Panc1 (cell line): ENCODE measurements around the gene HLA-DQB1. TPM values are rescaled to one million over a fixed set of nuclear protein-coding genes. Genes with fewer than 3 reads are reported as not detected.
"Not testable (repeated sequence)": the region's sequence is repeated elsewhere in the genome, so short reads cannot be mapped to it uniquely, and the experiment has no call there.

Experiments
- ATAC-seq: fragments of 200-7000 bp; cut with Tn5 transposase; 2 replicates; pipeline ENCODE4 v1.9.1; 2020; ENCODE audit warnings: mild to moderate bottlenecking, moderate library complexity
- BruUV-seq: library from RNA; stranded (reverse); fragments of 400-500 nt; replicated peaks from 2 replicates; lab custom pipeline; 2021; lab: Mats Ljungman, UMichigan
- CTCF ChIA-PET: fragments of 300-600 bp; sonication (Branson Sonifier 250); formaldehyde crosslinking; loops from one replicate; lab custom pipeline; 2022; ENCODE audit warnings: antibody characterized with exemption; lab: Charles Lee
- POLR2A ChIA-PET: fragments of 300-600 bp; sonication (Branson Sonifier 250); formaldehyde crosslinking; loops from one replicate; lab custom pipeline; 2022; ENCODE audit warnings: antibody characterized with exemption; lab: Charles Lee
- DNase-seq: peaks from one replicate; pipeline ENCODE4 v3.0.0-alpha.2; 2010; ENCODE audit warnings: low read depth, low spot score
- H3K27ac ChIP-seq: 2 replicates; pipeline ENCODE4 v1.5.1; 2011; ENCODE audit warnings: mild to moderate bottlenecking, low read length, inconsistent platforms
- H3K27me3 ChIP-seq: fragments of 200-500 bp; sonication (Bioruptor generic); 2 replicates; pipeline ENCODE4 v1.6.0; 2014; ENCODE audit warnings: low read length, inconsistent platforms; ENCODE audit not compliant: control insufficient read depth, insufficient read depth
- H3K36me3 ChIP-seq: fragments of 200-500 bp; sonication (Bioruptor generic); 2 replicates; pipeline ENCODE4 v1.5.1; 2014; ENCODE audit warnings: inconsistent platforms, mild to moderate bottlenecking, low read length, moderate library complexity; ENCODE audit not compliant: control insufficient read depth, insufficient read depth
- H3K4me1 ChIP-seq: 2 replicates; pipeline ENCODE4 v1.5.1; 2011; ENCODE audit warnings: inconsistent platforms, mild to moderate bottlenecking, low read length, moderate library complexity; ENCODE audit not compliant: control insufficient read depth, insufficient read depth
- H3K4me3 ChIP-seq, 2 experiments: 2 replicates each; pipeline ENCODE4 v1.5.1; 2011 to 2012; ENCODE audit warnings: low read depth in 2 of 2, low read length in 2 of 2, mild to moderate bottlenecking in 2 of 2, inconsistent platforms in 1 of 2, moderate library complexity in 1 of 2
- H3K9me3 ChIP-seq: fragments of 200-500 bp; sonication (Bioruptor generic); 2 replicates; pipeline ENCODE4 v1.5.1; 2014; ENCODE audit warnings: low read depth, mild to moderate bottlenecking, inconsistent platforms, low read length, moderate library complexity; ENCODE audit not compliant: control insufficient read depth, insufficient read depth
- POLR2AphosphoS5 ChIP-seq: IDR thresholded peaks from 2 replicates; pipeline ENCODE4 v1.6.1; 2012; ENCODE audit warnings: mild to moderate bottlenecking, low read depth, low read length, moderate library complexity
- SIN3A ChIP-seq: IDR thresholded peaks from 2 replicates; pipeline ENCODE4 v1.6.1; 2012; ENCODE audit warnings: low read depth, mild to moderate bottlenecking, low read length, moderate library complexity, borderline replicate concordance; ENCODE audit not compliant: insufficient read depth
- TCF7L2 ChIP-seq: IDR thresholded peaks from 2 replicates; pipeline ENCODE4 v1.6.1; 2011; ENCODE audit warnings: mild to moderate bottlenecking, low read depth, low read length, inconsistent platforms
- in situ Hi-C: cut with HindIII; loops from 2 replicates; pipeline ENCODE4 v1.10.0; 2016; ENCODE audit warnings: low sequenced_read_pairs, low pct_unique_long_range_greater_than_20kb
- intact Hi-C: fragments of 100-400 bp; cut with micrococcal nuclease; formaldehyde crosslinking; loops from one replicate; pipeline ENCODE4 v1.10.0; 2022; ENCODE audit not compliant: unreplicated experiment
- total RNA-seq: library from RNA; stranded (reverse); gene quantifications from one replicate; pipeline ENCODE4 v1.2.1, GENCODE V29; 2021; ENCODE audit not compliant: unreplicated experiment
- TF ChIP-seq, protein P1 (sequence below): fragments of 450-650 bp; IDR thresholded peaks from 2 replicates; pipeline ENCODE4 v1.5.1; 2017; ENCODE audit warnings: mild to moderate bottlenecking
- TF ChIP-seq, protein P2 (sequence below), 2 experiments: IDR thresholded peaks; 2 replicates each; pipeline ENCODE4 v1.6.1; 2011 to 2012; ENCODE audit warnings: low read depth in 2 of 2, control low read depth in 1 of 2, low read length in 1 of 2, mild to moderate bottlenecking in 1 of 2, moderate library complexity in 1 of 2; ENCODE audit not compliant: insufficient read depth in 1 of 2

HLA-DQB1 gene
- total RNA-seq, 1 experiment from 2014 or later: 0.51 TPM

DNA sequence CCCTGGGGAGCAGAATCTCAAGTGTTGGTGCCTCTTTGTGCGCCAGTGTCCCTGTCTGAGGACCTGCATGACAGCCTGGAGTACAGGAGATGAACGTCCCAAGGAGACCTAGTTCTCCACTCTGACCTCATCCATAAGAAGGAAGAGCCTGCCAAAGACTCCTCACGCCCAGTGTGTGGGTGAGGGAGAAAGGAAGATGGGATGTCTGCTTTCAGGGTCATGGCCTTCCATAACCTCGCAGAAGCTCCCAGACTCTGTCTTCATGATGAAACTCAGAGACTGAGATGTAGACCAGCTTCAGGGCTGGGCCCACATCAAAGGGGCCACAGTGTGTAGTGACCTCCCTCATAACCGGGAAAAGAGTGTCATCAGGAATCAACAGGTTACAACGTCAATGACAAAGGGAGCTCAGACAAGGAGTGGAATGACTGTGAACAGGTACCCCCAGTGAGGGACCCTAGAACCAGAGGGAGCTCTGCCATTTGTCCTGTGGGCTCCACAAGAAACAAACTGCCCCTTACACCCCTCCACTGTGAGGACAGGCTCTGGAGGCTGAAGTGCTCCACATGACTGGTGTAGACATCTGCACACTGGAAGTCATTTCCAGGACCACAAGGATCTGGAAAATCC lies 8.1 kb downstream of the HLA-DQB1 start:
- Histone ChIP-seq H3K36me3 (no peaks in the 10 kb centered on the region), H3K4me1 (no peaks in the 10 kb centered on the region), H3K4me3 (no peak overlapping the region), H3K27me3 (peaks cover 12% of the 10 kb centered on the region), H3K27ac (no peak overlapping the region), H3K9me3 (no peaks in the 10 kb centered on the region)
- in situ Hi-C loops (no loop called here), intact Hi-C loops (no loop called here)
- TF ChIP-seq, protein P1, sequence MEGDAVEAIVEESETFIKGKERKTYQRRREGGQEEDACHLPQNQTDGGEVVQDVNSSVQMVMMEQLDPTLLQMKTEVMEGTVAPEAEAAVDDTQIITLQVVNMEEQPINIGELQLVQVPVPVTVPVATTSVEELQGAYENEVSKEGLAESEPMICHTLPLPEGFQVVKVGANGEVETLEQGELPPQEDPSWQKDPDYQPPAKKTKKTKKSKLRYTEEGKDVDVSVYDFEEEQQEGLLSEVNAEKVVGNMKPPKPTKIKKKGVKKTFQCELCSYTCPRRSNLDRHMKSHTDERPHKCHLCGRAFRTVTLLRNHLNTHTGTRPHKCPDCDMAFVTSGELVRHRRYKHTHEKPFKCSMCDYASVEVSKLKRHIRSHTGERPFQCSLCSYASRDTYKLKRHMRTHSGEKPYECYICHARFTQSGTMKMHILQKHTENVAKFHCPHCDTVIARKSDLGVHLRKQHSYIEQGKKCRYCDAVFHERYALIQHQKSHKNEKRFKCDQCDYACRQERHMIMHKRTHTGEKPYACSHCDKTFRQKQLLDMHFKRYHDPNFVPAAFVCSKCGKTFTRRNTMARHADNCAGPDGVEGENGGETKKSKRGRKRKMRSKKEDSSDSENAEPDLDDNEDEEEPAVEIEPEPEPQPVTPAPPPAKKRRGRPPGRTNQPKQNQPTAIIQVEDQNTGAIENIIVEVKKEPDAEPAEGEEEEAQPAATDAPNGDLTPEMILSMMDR: no peak
- TF ChIP-seq SIN3A (no peak), TCF7L2 (no peak), POLR2AphosphoS5 (no peak)
- TF ChIP-seq, protein P2, sequence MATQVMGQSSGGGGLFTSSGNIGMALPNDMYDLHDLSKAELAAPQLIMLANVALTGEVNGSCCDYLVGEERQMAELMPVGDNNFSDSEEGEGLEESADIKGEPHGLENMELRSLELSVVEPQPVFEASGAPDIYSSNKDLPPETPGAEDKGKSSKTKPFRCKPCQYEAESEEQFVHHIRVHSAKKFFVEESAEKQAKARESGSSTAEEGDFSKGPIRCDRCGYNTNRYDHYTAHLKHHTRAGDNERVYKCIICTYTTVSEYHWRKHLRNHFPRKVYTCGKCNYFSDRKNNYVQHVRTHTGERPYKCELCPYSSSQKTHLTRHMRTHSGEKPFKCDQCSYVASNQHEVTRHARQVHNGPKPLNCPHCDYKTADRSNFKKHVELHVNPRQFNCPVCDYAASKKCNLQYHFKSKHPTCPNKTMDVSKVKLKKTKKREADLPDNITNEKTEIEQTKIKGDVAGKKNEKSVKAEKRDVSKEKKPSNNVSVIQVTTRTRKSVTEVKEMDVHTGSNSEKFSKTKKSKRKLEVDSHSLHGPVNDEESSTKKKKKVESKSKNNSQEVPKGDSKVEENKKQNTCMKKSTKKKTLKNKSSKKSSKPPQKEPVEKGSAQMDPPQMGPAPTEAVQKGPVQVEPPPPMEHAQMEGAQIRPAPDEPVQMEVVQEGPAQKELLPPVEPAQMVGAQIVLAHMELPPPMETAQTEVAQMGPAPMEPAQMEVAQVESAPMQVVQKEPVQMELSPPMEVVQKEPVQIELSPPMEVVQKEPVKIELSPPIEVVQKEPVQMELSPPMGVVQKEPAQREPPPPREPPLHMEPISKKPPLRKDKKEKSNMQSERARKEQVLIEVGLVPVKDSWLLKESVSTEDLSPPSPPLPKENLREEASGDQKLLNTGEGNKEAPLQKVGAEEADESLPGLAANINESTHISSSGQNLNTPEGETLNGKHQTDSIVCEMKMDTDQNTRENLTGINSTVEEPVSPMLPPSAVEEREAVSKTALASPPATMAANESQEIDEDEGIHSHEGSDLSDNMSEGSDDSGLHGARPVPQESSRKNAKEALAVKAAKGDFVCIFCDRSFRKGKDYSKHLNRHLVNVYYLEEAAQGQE (IDR thresholded peaks at IDR 0.05; ENCODE audit: insufficient read depth in 1 of 2, low read depth in 2 of 2, low read length in 1 of 2): no peak
- no peak for DNase-seq
- BruUV-seq: no TSS peak
- ChIA-PET POLR2A (no interaction called here), CTCF (no interaction called here)
- ATAC-seq: no peak

DNA sequence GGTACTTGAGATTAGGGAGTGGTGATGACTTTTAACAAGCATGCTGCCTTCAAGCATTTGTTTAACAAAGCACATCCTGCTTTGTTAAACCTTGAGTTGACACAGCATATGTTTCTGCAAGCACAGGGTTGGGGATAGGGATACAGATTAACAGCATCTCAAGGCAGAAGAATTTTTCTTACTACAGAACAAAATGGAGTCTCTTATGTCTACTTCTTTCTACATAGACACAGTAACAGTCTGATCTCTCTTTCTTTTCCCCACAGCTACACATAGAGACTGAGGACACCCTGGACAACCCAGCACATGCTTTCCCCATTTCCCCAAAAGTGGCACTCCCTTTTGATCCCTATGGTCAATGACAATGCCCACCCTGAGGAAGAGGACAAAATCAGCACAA lies 8.6 kb downstream of the HLA-DQB1 start:
- H3K9me3 ChIP-seq: not testable (repeated sequence)

DNA sequence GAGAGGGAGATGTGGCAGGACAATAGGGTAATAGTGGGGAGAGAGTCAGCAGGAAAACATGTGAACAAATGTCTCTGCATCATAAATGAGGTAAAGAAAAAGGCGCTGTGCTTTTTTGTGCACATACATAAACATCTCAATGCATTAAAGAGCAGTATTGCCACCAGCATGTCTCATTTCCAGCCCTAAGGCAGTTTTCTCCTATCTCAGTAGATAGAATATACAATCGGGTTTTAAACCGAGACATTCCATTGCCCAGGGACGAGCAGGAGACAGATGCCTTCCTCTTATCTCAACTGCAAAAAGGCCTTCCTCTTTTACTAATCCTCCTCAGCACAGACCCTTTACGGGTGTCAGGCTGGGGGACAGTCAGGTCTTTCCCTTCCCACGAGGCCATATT lies 9.1 kb downstream of the HLA-DQB1 start:
- H3K27ac ChIP-seq, POLR2A ChIA-PET, H3K4me1 ChIP-seq, ATAC-seq, H3K36me3 ChIP-seq, DNase-seq, intact Hi-C loops, H3K27me3 ChIP-seq, CTCF ChIA-PET, in situ Hi-C loops, BruUV-seq, H3K9me3 ChIP-seq, H3K4me3 ChIP-seq: not testable (repeated sequence)

More for the DNA sequence above, 8.6 kb downstream of the HLA-DQB1 start:
- CTCF ChIA-PET, H3K36me3 ChIP-seq, in situ Hi-C loops, POLR2A ChIA-PET, DNase-seq, H3K27ac ChIP-seq, BruUV-seq, H3K27me3 ChIP-seq, intact Hi-C loops, H3K4me3 ChIP-seq, ATAC-seq, H3K4me1 ChIP-seq: not testable (repeated sequence)
